A549 (cell line): ENCODE results near the gene FCRL4. TPM values are rescaled to one million over a fixed set of nuclear protein-coding genes. Genes with fewer than 3 reads are reported as not detected.

Experiments used
- ATAC-seq, 2 experiments: fragments of 200-7000 bp in 1 of 2; fragments of >200 bp in 1 of 2; cut with Nextera tagmentation in 1 of 2; cut with Tn5 transposase in 1 of 2; 3 replicates each; pipeline versions ENCODE4 v1.8.0 to v1.9.1; 2018 to 2020; ENCODE audit warnings: mild to moderate bottlenecking in 1 of 2, moderate library complexity in 1 of 2
- CTCF ChIA-PET: fragments of 300-600 bp; sonication (Branson Sonifier 250); formaldehyde crosslinking; extraction: SDS; loops from one replicate; lab custom pipeline; 2021; ENCODE audit warnings: antibody characterized with exemption, inconsistent platforms; lab: Yijun Ruan, JAX
- POLR2A ChIA-PET: fragments of 350-600 bp; formaldehyde crosslinking; extraction: SDS; loops from one replicate; lab custom pipeline; 2021; ENCODE audit warnings: antibody characterized with exemption, inconsistent platforms; lab: Yijun Ruan, JAX
- DNase-seq, 2 experiments: peaks; one replicate each; pipeline versions ENCODE4 v3.0.0 to v3.0.0-alpha.2; 2011 to 2016; ENCODE audit warnings: low read depth in 1 of 2, low spot score in 1 of 2
- FAIRE-seq: peaks from 2 replicates; lab custom pipeline; 2011; peaks lifted over from hg19 to GRCh38; lab: Jason Lieb, UNC
- H3K27ac ChIP-seq, 2 experiments: fragments of >200 bp; sonication (Bioruptor Twin); formaldehyde crosslinking; 3 replicates each; pipeline ENCODE4 v1.5.1; 2016 to 2017
- H3K4me1 ChIP-seq: fragments of >200 bp; sonication (Bioruptor Twin); formaldehyde crosslinking; 3 replicates; pipeline ENCODE4 v1.6.1; 2016
- H3K4me2 ChIP-seq: fragments of >200 bp; sonication (Bioruptor Twin); formaldehyde crosslinking; 3 replicates; pipeline ENCODE4 v1.6.1; 2016
- H3K4me3 ChIP-seq: fragments of >200 bp; sonication (Bioruptor Twin); formaldehyde crosslinking; 3 replicates; pipeline ENCODE4 v1.5.1; 2016
- H3K9me3 ChIP-seq: fragments of >200 bp; sonication (Bioruptor Twin); formaldehyde crosslinking; 3 replicates; pipeline ENCODE4 v1.6.1; 2016
- ATOH8 ChIP-seq: fragments of 250-450 bp; sonication (Bioruptor Pico); IDR thresholded peaks from 2 replicates; pipeline ENCODE4 v1.5.0; 2020; ENCODE audit warnings: low read depth, mild to moderate bottlenecking, moderate library complexity
- BHLHE40 ChIP-seq: IDR thresholded peaks from 2 replicates; pipeline ENCODE4 v1.6.1; 2012; ENCODE audit warnings: low read depth, low read length, inconsistent platforms
- CEBPB ChIP-seq, 2 experiments: fragments of >200 bp in 1 of 2; sonication (Bioruptor Twin) in 1 of 2; formaldehyde crosslinking in 1 of 2; IDR thresholded peaks; 2 replicates each; pipeline ENCODE4 v1.6.1; 2012 to 2016
- EHF ChIP-seq: fragments of 250-450 bp; sonication (Bioruptor Pico); IDR thresholded peaks from 2 replicates; pipeline ENCODE4 v1.5.0; 2020; ENCODE audit warnings: mild to moderate bottlenecking
- EP300 ChIP-seq, 2 experiments: fragments of >200 bp; sonication (Bioruptor Twin); formaldehyde crosslinking; IDR thresholded peaks; 2 replicates in 1 of 2; 3 replicates in 1 of 2; pipeline ENCODE4 v1.6.1; 2016 to 2017
- FOXS1 ChIP-seq: fragments of 250-450 bp; sonication (Bioruptor Pico); IDR thresholded peaks from 2 replicates; pipeline ENCODE4 v1.5.0; 2020; ENCODE audit warnings: mild to moderate bottlenecking, moderate library complexity
- HDAC2 ChIP-seq: fragments of 200-600 bp; sonication (generic); IDR thresholded peaks from 2 replicates; pipeline ENCODE4 v1.6.1; 2016
- HEYL ChIP-seq: fragments of 250-450 bp; sonication (Bioruptor Pico); IDR thresholded peaks from 2 replicates; pipeline ENCODE4 v1.8.0; 2021; ENCODE audit warnings: mild to moderate bottlenecking, moderate library complexity
- HOXB13 ChIP-seq: fragments of 250-450 bp; sonication (Bioruptor Pico); IDR thresholded peaks from 2 replicates; pipeline ENCODE4 v1.5.0; 2020; ENCODE audit warnings: low read depth, mild to moderate bottlenecking, moderate library complexity
- HOXB5 ChIP-seq: fragments of 250-450 bp; sonication (Bioruptor Pico); IDR thresholded peaks from 2 replicates; pipeline ENCODE4 v1.5.0; 2020; ENCODE audit warnings: mild to moderate bottlenecking, moderate library complexity
- KDM1A ChIP-seq: fragments of 200-600 bp; sonication (generic); IDR thresholded peaks from 2 replicates; pipeline ENCODE4 v1.6.1; 2016; ENCODE audit warnings: low read depth, mild to moderate bottlenecking
- KDM5A ChIP-seq: fragments of 200-600 bp; sonication (generic); IDR thresholded peaks from 2 replicates; pipeline ENCODE4 v1.6.1; 2016; ENCODE audit warnings: antibody characterized with exemption, mild to moderate bottlenecking
- MYC ChIP-seq: IDR thresholded peaks from 2 replicates; pipeline ENCODE4 v1.6.1; 2012; ENCODE audit warnings: mild to moderate bottlenecking, inconsistent platforms, low read length, improper control_type of control experiment, borderline replicate concordance
- NPAS2 ChIP-seq: fragments of 250-450 bp; sonication (Bioruptor Pico); IDR thresholded peaks from 2 replicates; pipeline ENCODE4 v1.8.0; 2022; ENCODE audit warnings: mild to moderate bottlenecking, moderate library complexity, borderline replicate concordance
- POLR2A ChIP-seq: IDR thresholded peaks from 2 replicates; pipeline ENCODE4 v1.6.1; 2012; ENCODE audit warnings: mild to moderate bottlenecking, low read length
- POLR2AphosphoS2 ChIP-seq: conservative IDR thresholded peaks from 2 replicates; pipeline ENCODE4 v1.6.1; 2012; ENCODE audit warnings: low read length, improper control_type of control experiment, inconsistent platforms
- RAD21 ChIP-seq, 2 experiments: fragments of >200 bp in 1 of 2; sonication (Bioruptor Twin) in 1 of 2; formaldehyde crosslinking in 1 of 2; IDR thresholded peaks in 1 of 2; conservative IDR thresholded peaks in 1 of 2; 2 replicates in 1 of 2; 3 replicates in 1 of 2; pipeline ENCODE4 v1.6.1; 2012 to 2018; ENCODE audit warnings: inconsistent platforms in 1 of 2
- RARB ChIP-seq: fragments of 250-450 bp; sonication (Bioruptor Pico); IDR thresholded peaks from 2 replicates; pipeline ENCODE4 v1.8.0; 2021; ENCODE audit warnings: mild to moderate bottlenecking, moderate library complexity
- RNF2 ChIP-seq: fragments of 200-600 bp; sonication (generic); IDR thresholded peaks from 2 replicates; pipeline ENCODE4 v1.6.1; 2016; ENCODE audit warnings: low read depth, mild to moderate bottlenecking, antibody characterized with exemption, moderate library complexity, borderline replicate concordance
- SMC3 ChIP-seq: fragments of >200 bp; sonication (Bioruptor Twin); formaldehyde crosslinking; IDR thresholded peaks from 3 replicates; pipeline ENCODE4 v1.6.1; 2018; ENCODE audit warnings: inconsistent platforms
- TFCP2L1 ChIP-seq: fragments of 250-450 bp; sonication (Bioruptor Pico); IDR thresholded peaks from 2 replicates; pipeline ENCODE4 v1.5.0; 2021; ENCODE audit warnings: mild to moderate bottlenecking
- TP53 ChIP-seq: fragments of 250-450 bp; sonication (Bioruptor Pico); IDR thresholded peaks from 2 replicates; pipeline ENCODE4 v1.5.0; 2021; ENCODE audit warnings: mild to moderate bottlenecking, moderate library complexity
- ZC3H11A ChIP-seq: fragments of 450-650 bp; IDR thresholded peaks from 2 replicates; pipeline ENCODE4 v1.6.1; 2014; ENCODE audit warnings: antibody characterized with exemption, mild to moderate bottlenecking
- ZFP36 ChIP-seq: fragments of 450-650 bp; IDR thresholded peaks from 2 replicates; pipeline ENCODE4 v1.6.1; 2014; ENCODE audit warnings: borderline replicate concordance; ENCODE audit not compliant: partially characterized antibody
- ZSCAN20 ChIP-seq: fragments of 250-450 bp; sonication (Bioruptor Pico); IDR thresholded peaks from 2 replicates; pipeline ENCODE4 v1.8.0; 2022; ENCODE audit warnings: mild to moderate bottlenecking, moderate library complexity
- WGBS: methylation state at CpG from one replicate; pipeline ENCODE4 v1.1.6; 2017; ENCODE audit errors: missing lambda C conversion rate; 5-methylcytosine and 5-hydroxymethylcytosine counted together
- polyA plus RNA-seq, 4 experiments: library from polyadenylated mRNA; depleted of rRNA in 3 of 4; stranded (reverse); fragments of >200 nt; fragmentation: RNase III in 1 of 4; extraction: RNeasy Plus Mini Kit Qiagen cat#74134 plus additional on column Dnase treatment in 1 of 4; gene quantifications; 2 replicates in 3 of 4; 3 replicates in 1 of 4; pipeline ENCODE4 v1.2.3, GENCODE V29; 2011 to 2017
- TF ChIP-seq, protein P1 (sequence below): IDR thresholded peaks from 2 replicates; pipeline ENCODE4 v1.6.1; 2012; ENCODE audit warnings: low read depth, borderline replicate concordance

FCRL4 gene
- polyA plus RNA-seq, 2 of the 4 experiments (the other 2 are of a cell fraction), result not detected

DNA sequence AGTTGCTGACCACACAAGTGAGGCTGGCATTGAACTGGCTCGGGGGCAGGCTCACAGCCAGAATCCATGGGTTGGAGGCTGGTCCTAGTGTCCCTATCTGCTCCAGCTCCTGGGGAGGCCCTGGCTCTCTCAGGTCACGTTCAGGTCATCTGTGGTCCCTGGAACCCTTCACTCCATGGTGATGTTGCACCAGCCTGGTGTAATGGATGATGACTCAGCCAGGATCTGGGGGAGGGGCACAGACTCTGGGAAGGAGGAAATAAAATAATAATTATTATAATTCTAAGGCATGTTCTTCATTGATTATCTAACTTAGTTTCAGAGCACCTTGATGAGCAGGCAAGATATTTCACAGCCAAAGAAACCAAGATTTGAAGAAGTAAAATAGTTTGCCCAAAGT is 26.6 kb upstream of the FCRL4 start:
- WGBS, result 5% methylated on average over 2 of the region's 2 CpGs
- FAIRE-seq, result no peak
- CTCF ChIA-PET, result interaction anchor here (0.8 kb wide), 1 partner anchor 8 kb away, joined by 3 read pairs; no protein-coding TSS in a partner anchor

DNA sequence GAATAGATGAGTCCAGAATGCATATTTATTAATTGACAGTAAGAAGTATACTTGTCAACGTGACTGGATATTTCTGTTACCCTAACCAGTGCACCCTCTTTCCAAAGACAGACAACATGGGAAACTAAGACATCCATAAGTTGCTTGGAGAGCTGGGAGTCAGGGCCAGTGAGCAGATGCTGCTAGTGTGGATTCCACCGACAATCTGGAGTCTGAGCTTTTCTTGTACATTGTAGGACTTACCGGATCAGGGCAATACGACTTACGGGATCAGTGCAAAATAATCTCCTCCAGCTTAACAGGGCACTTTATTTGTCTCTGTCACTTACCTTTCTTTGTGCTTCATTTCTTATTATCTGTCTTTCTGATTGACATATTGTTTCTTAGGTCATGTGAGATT is 24.6 kb upstream of the FCRL4 start:
- H3K4me3 ChIP-seq, result no peak overlapping the region
- DNase-seq (no peak), FAIRE-seq (no peak), ATAC-seq (no peak)
- 20% methylated on average over 5 of the region's 5 CpGs for WGBS
- no peak overlapping the region for H3K27ac ChIP-seq
- no peaks in the 10 kb centered on the region for H3K4me1 ChIP-seq
- ChIA-PET CTCF (no interaction called here), POLR2A (no interaction called here)
- H3K4me2 ChIP-seq, result no peak overlapping the region
- no peak for TF ChIP-seq RNF2
- TF ChIP-seq TP53 (CRISPR knock-in tag), result no peak
- TF ChIP-seq EHF (CRISPR knock-in tag), result no peak
- TF ChIP-seq ZC3H11A, result no peak
- TF ChIP-seq KDM5A, result no peak
- TF ChIP-seq HOXB13 (CRISPR knock-in tag), result no peak
- no peak for TF ChIP-seq SMC3
- TF ChIP-seq BHLHE40, result no peak
- no peak for TF ChIP-seq ATOH8 (CRISPR knock-in tag)
- no peak for TF ChIP-seq HEYL (CRISPR knock-in tag)
- TF ChIP-seq HOXB5 (CRISPR knock-in tag), result no peak
- TF ChIP-seq FOXS1 (CRISPR knock-in tag), result no peak
- no peak for TF ChIP-seq TFCP2L1 (CRISPR knock-in tag)
- no peak for TF ChIP-seq POLR2A
- no peak for TF ChIP-seq POLR2AphosphoS2
- TF ChIP-seq RARB (CRISPR knock-in tag), result no peak
- no peak for TF ChIP-seq NPAS2 (CRISPR knock-in tag)
- TF ChIP-seq MYC, result no peak
- no peak for TF ChIP-seq CEBPB (IDR thresholded peaks at IDR 0.05)
- no peak for TF ChIP-seq RAD21 (conservative IDR thresholded peaks at IDR 0.05 in 1 of 2, IDR thresholded peaks at IDR 0.05 in 1 of 2)
- no peaks in the 10 kb centered on the region for H3K9me3 ChIP-seq

More for the DNA sequence above, 26.6 kb upstream of the FCRL4 start:
- DNase-seq, result no peak
- H3K4me2 ChIP-seq, result no peak overlapping the region
- no peaks in the 10 kb centered on the region for H3K4me1 ChIP-seq
- H3K9me3 ChIP-seq, result no peaks in the 10 kb centered on the region
- TF ChIP-seq CEBPB (IDR thresholded peaks at IDR 0.05), result no peak
- TF ChIP-seq HOXB5 (CRISPR knock-in tag), result no peak
- no peak for TF ChIP-seq ZFP36
- TF ChIP-seq, protein P1, sequence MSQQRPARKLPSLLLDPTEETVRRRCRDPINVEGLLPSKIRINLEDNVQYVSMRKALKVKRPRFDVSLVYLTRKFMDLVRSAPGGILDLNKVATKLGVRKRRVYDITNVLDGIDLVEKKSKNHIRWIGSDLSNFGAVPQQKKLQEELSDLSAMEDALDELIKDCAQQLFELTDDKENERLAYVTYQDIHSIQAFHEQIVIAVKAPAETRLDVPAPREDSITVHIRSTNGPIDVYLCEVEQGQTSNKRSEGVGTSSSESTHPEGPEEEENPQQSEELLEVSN, result no peak
- TF ChIP-seq ZSCAN20, result no peak
- TF ChIP-seq KDM1A, result no peak
- TF ChIP-seq HDAC2, result no peak
- no peak for TF ChIP-seq EP300 (IDR thresholded peaks at IDR 0.05)
- no peak for TF ChIP-seq ATOH8 (CRISPR knock-in tag)
- no peak overlapping the region for H3K4me3 ChIP-seq
- no peak for ATAC-seq
- POLR2A ChIA-PET, result no interaction called here
- H3K27ac ChIP-seq, result no peak overlapping the region
